Astrocyte (in vitro differentiated cells and primary cell): ENCODE data around the gene LIPM.

ENCODE experiments used
- CTCF ChIP-seq: IDR thresholded peaks from 2 replicates; pipeline ENCODE4 v1.5.1; 2011; ENCODE audit warnings: low read depth, mild to moderate bottlenecking, inconsistent platforms, low read length, moderate library complexity; ENCODE audit not compliant: insufficient read depth
- EZH2 ChIP-seq: IDR thresholded peaks from 2 replicates; pipeline ENCODE4 v1.6.1; 2012; ENCODE audit warnings: mild to moderate bottlenecking, low read length, inconsistent platforms; ENCODE audit not compliant: insufficient read depth

GRCh38 chr10:88850712-88851111 lies 48.2 kb downstream of the LIPM start:
- no peak for TF ChIP-seq CTCF
- TF ChIP-seq EZH2: no peak
